K562 (cell line): ENCODE measurements around the gene CDC42BPB. TPM values are rescaled to one million over a fixed set of nuclear protein-coding genes. Genes with fewer than 3 reads are reported as not detected.

ENCODE experiments used
- HLTF ChIP-seq: fragments of 450-650 bp; IDR thresholded peaks from 2 replicates; pipeline ENCODE4 v1.6.1; 2016
- NKRF ChIP-seq: fragments of 450-650 bp; IDR thresholded peaks from 2 replicates; pipeline ENCODE4 v1.6.1; 2016; ENCODE audit warnings: borderline replicate concordance
- PRDM10 ChIP-seq: fragments of 450-650 bp; IDR thresholded peaks from 2 replicates; pipeline ENCODE4 v1.6.1; 2018; ENCODE audit not compliant: partially characterized antibody
- REST ChIP-seq, 2 experiments: fragments of 450-650 bp; formaldehyde crosslinking in 1 of 2; IDR thresholded peaks; 2 replicates each; pipeline versions ENCODE4 v1.4.0 to v1.6.1; 2014 to 2020; ENCODE audit warnings: mild to moderate bottlenecking in 2 of 2, borderline replicate concordance in 1 of 2, low read depth in 1 of 2
- polyA plus RNA-seq, 8 experiments: library from polyadenylated mRNA; depleted of rRNA in 4 of 8; stranded (reverse) in 5 of 8; unstranded in 3 of 8; fragments of >200 nt; fragmentation: Nextera tagmentation in 2 of 8; fragmentation: Illumina TruSeq in 1 of 8; extraction: Ambion mirVana in 2 of 8; extraction: Trizol in 1 of 8; gene quantifications; 2 replicates each; pipeline versions ENCODE4 v1.2.1 to v1.2.3, GENCODE V29; 2011 to 2014; ENCODE audit warnings: inconsistent platforms in 1 of 8, missing spikeins in 1 of 8
- total RNA-seq, 7 experiments: library from RNA; depleted of rRNA in 6 of 7; stranded (reverse); fragments of >200 nt in 6 of 7; fragmentation: Illumina TruSeq in 2 of 7; extraction: Trizol in 2 of 7; gene quantifications; 2 replicates each; pipeline versions ENCODE4 v1.2.1 to v1.2.3, GENCODE V29; 2011 to 2021; ENCODE audit warnings: low replicate concordance in 1 of 7

Gene CDC42BPB
- total and polyA plus RNA-seq, 9 of the 15 experiments (the other 6 are each of a cell fraction or from before 2014, with no cell fraction given): 0.07 to 24.3 (median 12.6) TPM

- no peak for TF ChIP-seq NKRF
- TF ChIP-seq REST (IDR thresholded peaks at IDR 0.05; ENCODE audit: borderline replicate concordance): no peak
- no peak for TF ChIP-seq REST (CRISPR knock-in tag; IDR thresholded peaks at IDR 0.05; ENCODE audit: low read depth)
- TF ChIP-seq HLTF: no peak
- no peak for TF ChIP-seq PRDM10
Measured at GRCh38 chr14:102998393-102998792, 59.0 kb downstream of the CDC42BPB start (continued).
